AG10803 (cell line): ENCODE results near the gene JTB.

ENCODE experiments used
- DNase-seq: peaks from one replicate; pipeline ENCODE4 v3.0.0; 2010; ENCODE audit warnings: low read depth
- H3K4me3 ChIP-seq: 2 replicates; pipeline ENCODE4 v1.5.1; 2011; ENCODE audit warnings: mild to moderate bottlenecking, low read length, control low read depth
- CTCF ChIP-seq: conservative IDR thresholded peaks from 2 replicates; pipeline ENCODE4 v1.5.1; 2011; ENCODE audit warnings: mild to moderate bottlenecking, low read length, control low read depth, inconsistent platforms

The JTB gene

GRCh38 chr1:153929981-153930948, 47.2 kb downstream of the JTB start:
- DNase-seq, result no peak
- no peak overlapping the region for H3K4me3 ChIP-seq
- no peak for TF ChIP-seq CTCF

DNA sequence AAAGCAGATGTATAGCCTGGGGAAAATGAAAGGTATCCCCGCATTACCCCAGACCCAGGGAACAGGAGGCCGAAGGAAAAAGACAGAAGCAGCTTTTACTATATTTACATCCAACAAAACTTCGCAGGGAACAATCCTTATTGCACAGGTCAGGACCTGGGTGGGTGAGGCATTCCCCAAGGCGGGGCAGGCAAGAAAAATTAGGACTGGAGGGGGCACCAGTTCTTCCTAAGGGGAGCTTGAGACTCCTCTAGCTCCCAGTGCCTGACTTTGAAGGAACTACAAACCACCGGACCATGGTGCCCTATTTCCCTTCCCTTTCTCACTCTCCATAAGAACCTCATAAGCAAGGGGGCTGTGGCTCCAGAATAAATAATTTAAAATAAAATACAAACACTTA, 48.0 kb downstream of the JTB start:
- H3K4me3 ChIP-seq, result no peak overlapping the region
- DNase-seq, result no peak
- no peak for TF ChIP-seq CTCF

- DNase-seq, result peak; percentile 6
- no peak overlapping the region for H3K4me3 ChIP-seq
- no peak for TF ChIP-seq CTCF
Measured at GRCh38 chr1:153928791-153929341, 48.6 kb downstream of the JTB start.

GRCh38 chr1:153928245-153928644, 49.2 kb downstream of the JTB start:
- H3K4me3 ChIP-seq, result no peak overlapping the region
- no peak for TF ChIP-seq CTCF
- no peak for DNase-seq

DNA sequence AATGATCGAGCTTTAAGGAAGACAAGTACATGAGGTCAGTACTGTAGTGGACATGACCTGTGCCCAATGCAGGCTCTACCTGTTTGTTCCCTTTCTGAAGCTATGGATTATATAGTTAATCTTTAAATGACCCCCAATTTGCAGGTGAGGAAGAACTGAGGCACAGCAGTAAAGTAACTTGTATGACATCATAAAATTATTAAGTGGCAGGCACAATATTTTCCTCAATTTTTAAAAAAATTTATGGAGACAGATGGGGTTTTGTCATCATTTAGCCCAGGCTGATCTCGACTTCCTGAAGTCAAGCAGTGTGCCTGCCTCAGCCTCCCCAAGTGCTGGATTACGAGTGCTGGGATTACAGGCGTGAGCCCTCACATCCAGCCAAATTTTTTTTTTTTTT, 51.1 kb downstream of the JTB start:
- TF ChIP-seq CTCF, result no peak
- no peak for DNase-seq
- H3K4me3 ChIP-seq, result no peak overlapping the region
